GF-D8 (cell line): Measurements from ENCODE around the gene RHEBL1.

Experiments used
- DNase-seq: peaks from one replicate; lab custom pipeline; 2025; lab: John Stamatoyannopoulos, UW

The RHEBL1 gene

DNA sequence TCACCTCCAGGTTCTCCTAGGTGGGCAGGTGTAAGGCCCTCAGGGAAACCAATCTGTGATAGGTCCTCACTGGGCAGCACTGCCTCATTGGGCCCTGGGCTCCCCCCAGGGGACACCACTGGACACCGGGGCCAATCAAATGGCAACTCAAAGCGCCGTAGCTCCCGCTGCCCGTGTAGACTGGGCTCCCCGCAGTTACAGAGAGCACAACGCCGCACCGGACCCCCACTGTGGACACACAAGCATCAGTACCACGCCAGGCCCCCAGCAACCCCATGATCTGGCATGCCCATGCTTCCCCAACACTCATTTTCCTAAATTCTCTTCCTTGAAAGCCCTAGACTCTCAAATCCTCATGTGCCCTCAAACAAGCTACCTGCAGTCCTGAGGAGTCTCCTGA lies 15.3 kb downstream of the RHEBL1 start:
- no peak for DNase-seq

DNA sequence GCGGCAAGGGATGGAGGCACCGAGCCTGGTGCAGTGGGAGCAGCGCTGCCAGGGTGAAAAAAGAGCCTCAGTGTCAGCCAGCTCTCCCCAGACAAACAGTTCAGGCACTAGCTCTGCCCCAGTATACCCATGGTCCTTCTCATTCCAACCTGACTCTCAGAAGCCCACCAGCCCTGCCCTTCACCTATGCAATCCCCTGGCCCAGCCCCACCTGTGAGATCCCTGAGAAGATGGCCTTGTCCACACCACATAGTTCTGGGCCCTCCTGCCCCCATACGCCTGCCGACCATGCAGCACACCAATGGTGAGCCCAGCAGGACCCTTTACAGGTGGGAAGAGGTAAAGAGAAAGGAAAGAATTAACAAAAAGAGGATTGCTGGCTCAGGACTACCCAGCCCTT lies 15.7 kb downstream of the RHEBL1 start:
- no peak for DNase-seq

DNA sequence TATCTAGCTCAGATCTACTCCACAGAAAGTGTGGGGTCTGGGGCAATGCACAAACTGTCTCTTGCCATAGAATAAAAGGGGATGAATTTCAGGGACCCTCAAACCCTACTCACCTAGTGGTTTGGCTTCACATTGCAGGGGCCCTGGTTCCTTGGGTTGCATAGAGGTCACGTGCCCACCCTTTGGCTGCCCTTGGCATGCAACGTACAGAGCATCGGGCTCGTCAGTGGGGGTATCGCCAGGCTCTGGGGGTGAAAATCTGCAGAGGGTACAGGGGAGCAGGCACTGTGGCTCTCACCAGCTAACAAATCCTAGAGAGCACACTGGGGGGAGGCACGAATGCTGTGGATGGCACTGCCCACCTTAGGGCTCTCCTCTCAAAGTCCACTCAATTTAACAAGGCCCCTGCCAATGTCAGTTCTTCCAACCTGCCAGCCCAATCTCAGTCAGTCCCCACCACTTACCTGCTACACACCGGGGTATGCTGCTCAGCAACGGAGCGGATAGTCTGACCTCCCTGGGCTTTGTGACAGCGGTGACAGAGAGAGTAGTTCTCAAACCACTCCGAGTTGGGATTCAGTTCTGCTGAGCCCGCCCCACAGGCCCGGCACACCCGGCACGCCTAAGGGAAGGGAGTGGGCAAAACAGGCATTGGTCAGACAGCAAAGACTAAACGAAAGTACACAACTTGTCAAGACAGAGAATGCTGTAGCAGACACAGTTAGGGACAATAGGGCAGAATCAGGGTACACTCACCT lies 17.1 kb downstream of the RHEBL1 start:
- no peak for DNase-seq

DNA sequence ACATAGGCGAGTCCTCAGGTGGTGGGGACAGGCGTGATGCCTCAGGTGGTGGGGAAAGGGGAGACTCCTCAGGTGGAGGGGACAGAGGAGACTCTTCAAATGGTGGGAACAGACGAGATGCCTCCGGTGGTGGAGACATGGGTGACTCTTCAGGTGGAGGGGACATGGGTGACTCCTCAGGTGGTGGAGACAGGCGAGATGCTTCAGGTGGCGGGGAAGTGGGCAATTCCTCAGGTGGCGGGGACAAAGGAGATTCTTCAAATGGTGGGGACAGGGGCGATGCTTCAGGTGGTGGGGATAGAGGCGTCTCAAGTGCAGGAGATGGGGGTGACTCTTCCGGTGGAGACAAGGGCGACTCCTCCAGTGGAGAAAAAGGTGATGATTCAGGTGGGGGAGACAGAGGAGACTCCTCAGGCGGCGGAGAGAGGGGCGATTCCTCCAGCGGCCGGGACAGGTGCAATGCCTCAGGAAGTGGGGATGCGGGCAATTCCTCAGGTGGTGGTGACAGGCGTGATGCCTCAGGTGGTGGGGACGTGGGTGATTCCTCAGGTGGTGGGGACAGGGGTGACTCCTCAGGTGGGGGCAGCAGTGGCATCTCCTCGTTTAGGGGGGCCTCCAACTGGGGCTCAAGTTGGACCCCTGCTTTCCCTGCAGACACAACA lies 17.9 kb downstream of the RHEBL1 start:
- no peak for DNase-seq

DNA sequence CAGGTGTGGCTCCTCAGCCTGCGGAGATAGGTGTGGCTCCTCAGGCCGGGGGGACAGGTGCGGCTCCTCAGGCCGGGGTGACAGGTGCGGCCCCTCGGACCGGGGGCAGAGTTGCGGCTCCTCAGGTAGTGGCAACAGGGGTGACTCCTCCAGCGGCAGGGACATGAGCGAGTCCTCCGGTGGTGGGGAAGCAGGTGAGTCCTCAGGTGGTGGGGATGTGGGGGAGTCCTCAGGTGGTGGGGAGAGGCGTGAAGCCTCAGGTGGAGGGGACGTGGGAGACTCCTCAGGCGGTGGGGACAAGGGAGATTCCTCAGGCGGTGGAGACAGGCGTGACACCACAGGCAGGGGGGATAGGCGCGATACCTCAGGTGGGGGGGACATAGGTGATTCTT lies 18.4 kb downstream of the RHEBL1 start:
- DNase-seq, result no peak

DNA sequence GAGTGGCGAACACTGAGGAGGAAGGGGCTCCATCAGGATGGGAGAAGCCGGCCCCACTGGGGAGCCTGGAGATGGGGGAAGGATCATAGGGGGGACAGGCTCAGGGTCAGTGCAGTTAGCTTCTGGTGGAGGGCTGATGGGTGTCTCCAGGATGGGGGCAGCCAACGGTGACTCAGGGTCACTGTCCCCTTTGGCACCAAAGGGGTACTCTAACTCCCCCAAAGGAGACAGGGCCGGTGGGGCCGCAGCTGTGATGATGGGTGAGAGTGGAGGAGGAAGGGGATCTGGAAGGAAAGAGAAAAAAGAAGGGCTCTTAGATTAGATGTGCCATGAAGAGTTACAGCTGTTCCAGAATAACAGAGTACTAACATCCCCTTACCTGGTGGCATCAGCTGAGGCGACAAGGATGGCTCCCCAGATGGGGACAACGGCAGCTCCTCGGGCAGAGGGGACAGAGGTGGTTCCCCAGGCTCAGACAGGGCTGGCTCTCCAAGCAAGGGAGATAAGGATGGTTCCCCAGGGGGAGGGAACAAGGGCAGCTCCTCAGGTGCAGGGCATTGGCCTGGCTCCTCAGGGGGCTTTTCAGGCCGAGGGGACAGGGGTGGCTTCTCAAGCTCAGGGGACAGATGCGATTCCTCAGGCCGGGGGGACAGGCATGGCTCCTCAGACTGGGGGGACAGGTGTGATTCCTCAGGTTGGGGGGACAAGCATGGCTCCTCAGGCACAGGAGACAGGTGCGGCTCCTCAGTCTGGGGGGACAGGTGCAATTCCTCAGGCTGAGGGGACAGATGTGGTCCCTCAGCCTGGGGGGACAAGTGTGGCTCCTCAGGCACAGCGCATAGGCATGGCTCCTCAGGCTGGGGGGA lies 19.0 kb downstream of the RHEBL1 start:
- DNase-seq, result no peak

DNA sequence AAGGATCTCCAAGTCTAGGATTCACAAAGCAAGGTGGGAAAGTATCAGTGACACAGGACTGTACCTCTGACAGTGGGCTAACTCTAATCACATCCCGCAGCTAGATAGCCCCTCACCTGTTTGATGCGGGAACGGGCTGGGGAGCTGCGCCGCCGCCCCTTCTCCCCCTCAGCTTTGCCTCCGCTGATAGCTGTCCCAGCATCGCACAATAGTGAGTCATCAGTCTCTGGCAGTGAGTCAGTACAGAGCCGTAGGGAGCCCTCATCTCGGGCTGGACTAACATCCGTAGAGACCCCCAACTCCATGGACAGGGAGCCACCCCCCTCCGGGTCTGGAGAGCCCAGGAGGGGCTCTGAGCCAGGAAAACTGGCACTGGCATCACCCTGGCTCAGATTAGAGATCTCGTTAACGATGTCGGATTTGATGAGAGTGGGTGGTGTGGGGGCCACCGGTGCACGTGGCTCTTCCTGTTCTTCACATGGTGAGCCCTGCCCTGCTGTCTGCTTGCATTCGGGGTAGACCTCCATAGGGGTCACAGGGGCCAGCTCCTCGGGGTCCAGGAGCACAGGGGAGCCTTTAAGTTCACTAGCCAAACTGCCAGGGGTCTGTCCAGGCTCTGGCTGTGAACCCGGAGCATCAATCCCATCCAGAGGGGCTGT lies 20.1 kb downstream of the RHEBL1 start:
- DNase-seq, result no peak

DNA sequence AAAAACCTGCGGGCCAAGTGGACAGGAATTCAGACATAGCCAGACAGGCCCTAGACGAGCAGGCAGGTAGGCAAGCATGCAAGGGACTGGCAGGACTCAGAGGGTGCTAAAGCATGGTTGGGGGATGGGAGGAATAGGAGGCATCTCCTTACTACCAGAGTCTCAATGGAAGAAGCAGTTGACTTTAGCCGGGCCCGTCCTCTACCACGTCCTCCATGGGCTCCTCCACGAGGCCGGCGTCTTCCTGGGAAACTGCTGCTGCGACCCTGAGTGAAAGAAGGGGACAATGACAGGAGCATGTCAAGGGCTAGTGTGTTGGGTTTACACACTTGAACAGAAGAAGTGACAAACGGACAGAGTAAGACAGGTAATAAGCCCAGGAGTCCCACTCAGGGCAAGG lies 20.8 kb downstream of the RHEBL1 start:
- DNase-seq, result no peak

DNA sequence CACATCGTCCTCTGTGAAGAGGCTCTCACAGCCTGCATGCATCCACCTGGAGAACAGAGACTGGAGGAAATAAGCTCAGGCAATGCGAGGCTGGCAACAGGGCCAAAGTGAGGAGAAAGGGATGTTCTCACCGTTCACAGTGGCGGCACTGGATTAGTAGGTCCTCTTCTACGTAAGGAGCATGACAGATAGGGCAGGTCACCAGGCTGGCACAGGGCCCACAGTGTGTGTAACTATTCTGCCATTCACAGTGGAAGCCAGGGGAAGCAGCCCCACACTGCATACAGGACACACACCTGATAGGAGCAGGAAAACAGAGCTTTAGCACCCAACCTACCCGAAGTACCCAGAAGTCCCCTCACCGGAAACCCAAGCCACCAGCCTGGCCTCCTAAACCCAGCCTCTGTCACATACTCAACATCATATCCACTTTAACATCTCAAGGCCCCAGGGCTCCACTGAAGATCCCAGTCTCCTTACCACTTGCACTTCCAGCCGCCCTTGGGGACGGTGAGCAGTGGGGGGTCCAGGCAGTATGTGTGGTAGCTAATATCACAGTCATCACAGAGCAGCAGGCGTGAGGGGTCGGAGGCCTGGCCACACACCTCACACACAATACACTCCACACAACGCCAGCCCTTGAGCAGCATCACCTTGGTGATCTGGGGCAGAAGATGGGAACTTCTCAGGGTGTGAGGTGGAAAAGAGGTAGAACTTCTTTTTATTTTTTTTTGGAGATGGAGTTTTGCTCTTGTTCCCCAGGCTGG lies 23.5 kb downstream of the RHEBL1 start:
- no peak for DNase-seq

DNA sequence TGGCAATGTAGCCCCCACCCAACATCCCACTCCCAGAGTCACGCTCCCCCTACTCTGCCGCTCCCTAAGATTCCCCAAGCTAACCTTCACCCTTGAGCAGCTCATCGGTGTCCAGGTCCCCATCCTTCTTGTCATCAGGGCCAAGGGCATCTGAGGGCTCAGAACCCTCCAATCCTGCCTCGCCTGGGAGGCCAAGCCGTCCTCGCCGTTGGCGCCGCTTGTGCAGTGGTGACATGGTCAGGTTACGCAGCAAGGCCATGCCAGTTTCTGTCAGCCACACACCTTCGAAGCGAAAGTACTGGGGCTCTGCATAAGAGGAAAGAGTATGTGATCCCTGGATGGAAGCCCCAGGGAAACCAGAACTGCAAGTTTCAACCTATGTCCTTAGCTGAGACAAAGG lies 25.1 kb downstream of the RHEBL1 start:
- no peak for DNase-seq

DNA sequence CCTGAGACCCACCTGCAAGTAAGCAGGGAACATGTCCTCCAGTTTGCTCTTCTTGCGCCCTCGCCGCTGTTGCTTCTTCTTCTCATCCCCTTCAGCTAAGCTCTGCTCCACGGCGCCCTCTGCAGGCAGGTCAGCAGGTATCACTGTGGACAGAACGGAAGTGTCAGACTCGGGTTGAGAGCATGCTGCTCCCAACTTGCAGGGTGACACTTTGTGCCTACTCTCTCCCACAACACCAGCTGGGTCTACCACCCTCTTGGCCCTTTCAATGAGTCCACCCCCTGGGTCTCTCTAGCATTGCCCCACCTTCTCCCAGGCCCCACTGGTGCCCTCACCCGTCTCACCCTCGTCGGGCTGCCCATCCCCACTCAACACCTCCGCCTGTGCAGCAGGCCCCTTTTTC lies 25.9 kb downstream of the RHEBL1 start:
- peak; percentile 12 for DNase-seq

DNA sequence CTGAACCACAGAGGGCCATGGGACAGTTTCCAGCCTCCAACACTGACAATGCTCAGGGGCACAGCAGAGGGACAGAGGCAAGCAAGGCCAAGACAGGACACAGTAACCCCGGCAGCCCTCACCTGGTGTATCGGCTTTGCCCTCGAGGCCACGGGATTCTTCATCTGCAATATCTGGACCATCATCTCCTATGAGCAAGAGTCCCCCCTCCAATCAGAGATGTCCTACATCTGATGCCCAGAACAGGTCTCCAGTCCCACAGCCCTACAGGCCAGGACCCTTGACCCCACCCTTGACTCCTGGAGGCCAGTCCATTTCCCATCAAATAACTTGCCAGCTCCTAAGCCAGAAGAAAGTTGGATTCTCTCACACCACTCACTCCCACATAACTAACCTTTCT lies 26.5 kb downstream of the RHEBL1 start:
- no peak for DNase-seq

DNA sequence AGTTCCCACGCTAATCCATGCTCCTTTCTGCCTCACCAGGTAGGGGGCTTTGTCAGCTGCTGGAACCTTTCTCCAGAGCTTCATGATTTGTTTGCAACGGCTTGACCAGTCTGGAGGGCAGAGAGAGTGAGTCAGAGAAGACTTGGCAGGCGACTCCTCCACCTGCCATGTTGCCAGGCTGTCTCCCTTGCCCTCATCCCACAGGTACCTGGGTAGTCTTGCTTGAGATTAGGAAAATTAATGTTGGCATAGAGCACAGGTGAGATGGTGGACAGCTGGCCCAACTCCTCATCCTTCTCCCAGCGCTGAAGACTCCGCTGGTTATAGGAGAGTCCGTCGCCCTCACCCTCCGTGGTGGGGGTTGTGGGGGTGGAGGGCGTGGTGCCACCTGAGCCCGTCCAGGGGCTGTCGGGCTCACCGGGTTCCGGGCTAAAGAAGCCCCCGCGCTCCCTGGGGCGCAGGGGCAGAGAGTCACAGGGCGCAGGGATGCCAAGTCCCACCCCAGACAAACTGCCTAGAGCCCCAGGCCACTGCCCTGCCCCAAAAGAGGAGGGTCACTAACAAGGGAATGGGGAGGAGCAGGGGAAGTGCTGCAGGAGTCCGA lies 27.8 kb downstream of the RHEBL1 start:
- DNase-seq, result no peak

DNA sequence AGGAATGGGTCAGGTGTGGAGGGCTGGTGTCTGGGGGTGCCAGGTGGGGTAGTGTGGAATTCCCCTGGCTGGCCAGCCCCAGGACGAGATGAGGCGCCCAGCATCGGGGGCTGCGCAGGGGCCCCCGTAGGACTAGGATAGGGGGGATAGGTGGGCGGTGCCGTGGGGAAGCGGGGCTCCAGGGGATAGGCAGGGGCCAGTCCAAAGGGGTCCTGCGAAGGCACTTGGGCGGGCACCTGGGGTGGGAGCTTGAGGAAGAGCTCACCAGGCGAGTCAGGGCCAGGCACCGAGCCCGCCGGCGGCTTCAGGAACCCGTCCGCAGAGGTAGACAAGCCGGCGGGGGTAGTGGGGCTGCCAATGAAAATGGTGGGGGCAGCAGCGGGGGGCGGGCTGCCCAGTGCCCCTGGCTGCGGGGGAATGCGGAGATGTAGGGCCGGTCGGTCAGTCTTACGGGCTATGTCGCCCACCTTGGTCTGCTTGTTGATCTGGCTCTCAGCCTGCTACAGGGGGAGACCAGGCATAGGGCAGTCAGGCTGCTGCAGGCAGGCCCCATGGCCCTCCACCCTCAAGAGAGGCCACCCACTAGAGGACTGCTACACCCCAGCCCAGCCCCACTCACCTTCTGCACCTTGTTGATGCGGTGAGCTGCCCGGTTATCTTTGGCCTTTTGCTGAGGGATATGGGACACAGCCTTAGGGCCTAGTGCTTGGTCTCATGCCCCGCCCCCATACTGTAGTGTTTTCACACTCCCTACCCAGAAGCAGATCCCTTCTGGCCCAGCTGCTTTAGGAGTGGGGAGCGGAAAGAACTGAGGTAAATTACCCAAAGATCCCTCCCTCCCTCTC lies 28.5 kb downstream of the RHEBL1 start:
- DNase-seq, result no peak

DNA sequence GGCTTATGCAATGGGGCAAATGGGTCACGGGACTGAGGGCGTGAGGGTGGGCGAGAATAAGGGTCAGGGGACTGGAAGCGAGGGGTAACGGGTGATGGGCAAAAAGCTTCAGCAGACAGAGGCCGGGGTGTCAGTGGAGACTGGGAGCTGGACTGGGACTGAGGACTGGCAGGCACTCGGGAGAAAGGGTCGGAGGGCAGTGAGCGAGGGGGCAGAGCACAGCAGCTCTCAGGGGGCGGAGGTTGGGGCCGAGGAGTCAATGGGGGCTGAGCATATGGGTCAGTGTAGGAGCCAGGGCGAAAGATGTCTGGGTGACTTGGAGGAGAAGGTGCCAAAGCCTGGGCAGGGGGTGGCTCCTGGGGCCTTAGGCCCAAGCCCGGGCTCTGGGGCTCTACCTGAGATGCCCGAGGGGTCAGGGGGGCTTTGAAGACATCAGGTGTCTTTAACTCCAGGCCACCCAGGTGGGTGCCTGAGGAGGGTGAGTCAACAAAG lies 29.4 kb downstream of the RHEBL1 start:
- DNase-seq, result no peak

DNA sequence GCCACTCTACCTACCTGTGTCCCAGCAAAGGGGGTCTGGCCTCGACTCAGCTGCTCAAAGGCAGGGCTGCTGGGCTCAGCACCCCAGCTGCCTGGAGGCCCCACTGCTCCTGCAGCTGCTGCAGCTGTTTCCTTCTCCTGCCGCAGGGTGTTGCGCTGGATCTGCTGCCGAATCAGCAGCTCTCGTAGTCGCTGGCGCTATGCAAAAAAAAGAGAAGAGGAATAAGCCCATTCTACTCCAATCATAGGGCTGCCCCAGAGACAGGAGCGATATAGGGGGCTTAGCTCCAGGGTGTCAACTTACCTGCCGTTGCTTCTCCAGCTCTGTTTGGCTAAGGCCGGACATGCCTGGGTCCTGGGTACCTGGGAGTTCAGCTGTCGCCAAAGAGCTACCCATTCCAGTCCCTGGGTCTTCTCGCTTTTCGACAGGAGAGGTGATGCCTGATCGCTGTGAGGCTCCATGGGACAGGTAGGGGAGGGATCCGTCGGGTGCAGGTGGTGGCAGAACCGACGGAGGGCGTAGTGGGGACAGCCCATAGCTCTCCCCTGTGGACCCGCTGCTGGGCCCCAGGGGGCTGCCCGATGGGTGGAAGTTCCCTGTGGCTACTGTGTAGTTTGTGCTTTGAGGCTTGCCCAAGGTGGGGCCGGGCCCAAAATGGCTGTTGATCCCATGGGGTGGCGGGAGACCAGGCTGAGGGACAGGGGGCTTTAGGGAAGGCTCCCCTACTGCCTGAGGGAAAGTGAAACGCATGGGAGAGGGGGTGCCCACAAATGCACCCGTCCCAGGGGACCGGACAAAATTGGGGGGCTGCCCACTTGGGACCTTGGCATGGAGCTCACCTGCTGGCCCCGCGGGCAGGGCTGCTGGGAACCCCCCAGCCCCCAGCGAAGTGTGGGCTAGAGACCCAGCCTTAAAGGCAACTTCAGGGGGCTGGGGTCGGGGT lies 30.1 kb downstream of the RHEBL1 start:
- no peak for DNase-seq

DNA sequence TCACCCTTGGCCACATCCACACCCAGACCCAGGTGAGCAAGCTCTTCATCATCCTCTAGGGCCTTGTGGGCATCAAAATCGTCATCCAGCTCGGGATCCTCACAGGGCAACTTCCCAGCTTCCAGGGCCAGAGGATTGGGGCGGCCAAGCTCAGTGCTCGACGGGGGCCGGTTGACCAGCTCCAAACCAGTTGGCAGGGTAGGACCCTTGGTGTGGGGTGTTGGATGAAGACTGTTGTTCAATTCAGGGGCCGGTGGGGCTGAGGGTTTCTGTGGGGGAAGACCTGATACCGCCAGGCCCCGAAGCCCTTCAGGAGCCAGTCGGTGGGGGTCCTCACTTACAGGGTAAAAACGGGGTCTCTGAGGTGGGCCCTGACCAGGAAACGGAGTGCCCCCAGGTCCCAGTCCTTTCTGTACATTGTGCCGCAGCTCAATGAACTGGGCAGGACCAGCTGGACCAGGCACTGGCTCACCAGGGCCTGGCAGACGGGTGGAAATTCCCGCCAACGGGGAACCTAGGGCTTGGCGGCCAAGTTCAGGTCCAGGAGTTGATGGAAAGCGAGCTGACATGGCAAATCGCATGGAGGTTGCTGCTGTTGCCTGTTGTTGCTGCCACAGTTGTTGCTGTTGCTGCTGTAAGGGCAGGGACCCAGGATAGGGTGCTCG lies 31.4 kb downstream of the RHEBL1 start:
- DNase-seq, result no peak

DNA sequence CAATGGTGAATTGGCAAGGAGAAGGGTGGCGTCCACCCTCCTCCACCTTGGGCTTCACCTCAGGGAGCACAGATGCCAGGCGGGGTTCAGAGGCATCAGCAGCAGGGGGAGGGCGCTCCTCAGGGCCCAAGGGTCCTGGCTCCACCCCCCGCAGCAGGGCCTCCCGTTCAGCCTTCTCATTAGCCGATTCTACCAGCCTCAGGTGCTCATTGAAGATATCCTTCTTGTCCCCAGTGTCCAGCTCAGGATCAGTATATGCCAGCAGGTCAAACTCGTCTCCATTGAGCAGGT lies 31.9 kb downstream of the RHEBL1 start:
- no peak for DNase-seq
